Measurements from ENCODE around the gene CDH5. TPM values are rescaled to one million over a fixed set of nuclear protein-coding genes. Genes with fewer than 3 reads are reported as not detected.

Gene CDH5
- total RNA-seq, 4 donors from 2014 or later, result 1.7 to 21.6 (median 8.0) TPM

DNA sequence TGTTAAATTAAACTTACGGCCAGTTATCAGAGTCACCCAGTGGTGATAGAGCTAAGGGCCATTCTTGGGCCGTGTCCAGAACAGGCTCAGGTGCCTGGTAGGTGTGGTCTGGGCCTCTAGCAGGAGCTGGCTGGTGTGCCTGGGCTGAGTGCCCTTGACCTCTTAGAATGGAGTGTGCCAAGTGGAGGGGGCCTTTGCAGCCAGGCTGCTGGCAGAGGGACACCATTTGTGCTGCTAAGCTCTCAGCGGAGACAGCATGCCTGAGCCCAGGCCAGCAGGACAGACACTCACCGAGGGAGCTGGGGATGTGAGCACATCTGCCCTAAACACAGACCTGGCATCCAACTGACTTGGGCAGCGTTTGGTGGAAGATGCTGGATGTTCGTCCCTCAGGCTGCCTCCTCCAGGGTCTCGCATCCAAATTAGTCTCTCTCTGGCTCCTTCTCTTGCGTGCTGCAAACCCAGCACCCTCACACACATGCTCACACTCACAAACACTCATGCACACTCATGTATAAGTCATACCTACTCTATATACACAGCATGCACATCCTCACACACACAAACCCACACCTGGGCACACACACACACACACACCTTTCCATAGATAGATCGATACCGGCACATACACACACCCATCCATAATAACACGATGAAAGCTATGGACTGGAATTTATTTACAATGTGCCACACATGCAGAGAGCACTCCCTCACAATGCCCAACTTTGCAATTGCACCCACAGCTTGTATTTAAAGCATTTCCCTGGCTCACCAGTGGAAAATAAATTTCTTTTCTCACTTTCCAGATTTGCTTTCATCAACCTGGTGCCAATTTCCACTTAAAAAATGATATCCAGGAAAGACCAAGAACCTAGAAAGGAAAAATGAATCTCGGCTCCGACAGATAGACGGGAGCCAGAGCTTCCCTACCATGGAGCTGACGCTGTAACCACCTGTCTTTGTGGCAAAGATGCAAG is 33.6 kb upstream of the CDH5 start:
- Histone ChIP-seq H3K4me1 (peaks cover 0 to 10% (median 0%) of the 10 kb centered on the region in 3 donors), H3K4me3 (no peak overlapping the region), H3K36me3 (no peaks in the 10 kb centered on the region), H3K27me3 (peaks cover 0 to 25% (median 0%) of the 10 kb centered on the region in 4 donors), H3K9me3 (no peaks in the 10 kb centered on the region), H3K27ac (no peak overlapping the region)
- intact Hi-C loops (cut with DNase I), result no loop called here
- TF ChIP-seq, protein P1, sequence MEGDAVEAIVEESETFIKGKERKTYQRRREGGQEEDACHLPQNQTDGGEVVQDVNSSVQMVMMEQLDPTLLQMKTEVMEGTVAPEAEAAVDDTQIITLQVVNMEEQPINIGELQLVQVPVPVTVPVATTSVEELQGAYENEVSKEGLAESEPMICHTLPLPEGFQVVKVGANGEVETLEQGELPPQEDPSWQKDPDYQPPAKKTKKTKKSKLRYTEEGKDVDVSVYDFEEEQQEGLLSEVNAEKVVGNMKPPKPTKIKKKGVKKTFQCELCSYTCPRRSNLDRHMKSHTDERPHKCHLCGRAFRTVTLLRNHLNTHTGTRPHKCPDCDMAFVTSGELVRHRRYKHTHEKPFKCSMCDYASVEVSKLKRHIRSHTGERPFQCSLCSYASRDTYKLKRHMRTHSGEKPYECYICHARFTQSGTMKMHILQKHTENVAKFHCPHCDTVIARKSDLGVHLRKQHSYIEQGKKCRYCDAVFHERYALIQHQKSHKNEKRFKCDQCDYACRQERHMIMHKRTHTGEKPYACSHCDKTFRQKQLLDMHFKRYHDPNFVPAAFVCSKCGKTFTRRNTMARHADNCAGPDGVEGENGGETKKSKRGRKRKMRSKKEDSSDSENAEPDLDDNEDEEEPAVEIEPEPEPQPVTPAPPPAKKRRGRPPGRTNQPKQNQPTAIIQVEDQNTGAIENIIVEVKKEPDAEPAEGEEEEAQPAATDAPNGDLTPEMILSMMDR (IDR thresholded peaks at IDR 0.05), result no peak
- no peak for TF ChIP-seq POLR2A (IDR thresholded peaks at IDR 0.05)
- no peak for DNase-seq
- 86 to 88% methylated on average over 10 to 15 of the region's 15 CpGs for WGBS, 2 donors

DNA sequence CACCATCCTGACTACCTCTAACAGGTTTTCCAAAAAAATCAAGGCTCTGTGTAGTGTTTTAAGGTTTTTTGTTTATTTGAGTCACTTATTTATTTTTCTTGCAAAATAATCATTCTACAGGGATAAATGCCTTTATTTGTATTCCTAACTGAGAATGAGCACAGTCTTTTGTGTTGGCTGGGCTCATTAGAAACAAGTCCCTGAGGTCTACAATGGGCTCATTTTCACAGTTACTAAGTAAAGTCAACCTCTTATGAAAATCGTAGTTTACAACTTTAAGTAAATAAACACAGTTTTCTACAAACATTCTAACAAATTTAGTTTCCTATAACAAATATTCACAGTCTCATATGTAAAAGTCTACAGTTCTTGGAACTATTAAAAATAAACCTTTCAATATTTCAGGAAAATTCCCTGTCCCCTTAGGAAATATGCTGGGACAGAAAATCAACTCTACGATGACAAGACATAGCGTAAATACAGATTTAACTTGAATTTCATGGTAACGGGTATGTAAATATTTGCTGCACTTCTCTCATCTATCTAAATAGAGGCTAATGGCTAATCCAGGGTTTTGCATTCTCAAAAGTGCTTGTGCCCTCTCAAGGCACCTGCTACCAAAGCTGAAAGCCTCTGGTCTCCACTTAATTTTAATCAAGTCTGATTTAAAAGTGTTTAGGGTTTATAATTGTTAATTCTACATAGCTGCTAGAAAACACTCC is 31.5 kb upstream of the CDH5 start:
- intact Hi-C loops (cut with DNase I), result no loop called here
- no peak overlapping the region for H3K4me3 ChIP-seq

DNA sequence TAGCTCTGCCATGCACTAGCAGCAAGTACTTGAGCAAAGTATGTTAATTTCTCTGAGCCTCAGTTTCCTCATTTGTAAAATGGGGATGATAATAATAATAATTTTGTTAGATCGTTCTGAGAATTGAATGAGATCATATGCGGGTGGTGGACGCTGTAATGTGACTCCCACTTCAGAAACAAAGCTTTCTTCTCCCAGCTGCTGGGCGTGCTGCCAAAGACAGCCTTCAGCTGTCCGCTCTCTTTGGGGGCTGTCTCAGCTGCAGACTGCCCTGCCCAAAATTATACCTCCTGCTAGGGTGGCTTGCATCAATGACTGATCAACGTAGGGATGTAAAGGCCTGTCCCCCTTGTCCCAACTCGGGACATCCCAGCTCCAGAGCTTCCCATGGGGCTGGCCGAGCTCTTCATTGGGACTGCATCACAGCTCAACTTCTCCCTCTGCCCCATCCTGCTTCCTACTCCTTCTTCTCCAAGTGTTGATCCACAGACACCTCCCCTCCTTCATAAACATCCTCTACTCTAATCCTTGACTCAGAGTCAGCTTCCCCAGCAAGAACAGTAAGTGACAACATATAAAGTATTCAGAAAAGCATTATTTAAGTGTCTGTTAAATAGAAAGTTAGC is 30.7 kb upstream of the CDH5 start:
- Histone ChIP-seq H3K9me3 (no peaks in the 10 kb centered on the region), H3K4me3 (no peak overlapping the region), H3K4me1 (peaks cover 0 to 10% (median 0%) of the 10 kb centered on the region in 3 donors), H3K27me3 (peaks cover 0 to 28% (median 0%) of the 10 kb centered on the region in 4 donors), H3K36me3 (no peaks in the 10 kb centered on the region), H3K27ac (no peak overlapping the region)
- no peak for DNase-seq
- TF ChIP-seq, protein P1 (IDR thresholded peaks at IDR 0.05), result no peak
- TF ChIP-seq POLR2A (IDR thresholded peaks at IDR 0.05), result no peak
- intact Hi-C loops (cut with DNase I), result no loop called here
- WGBS, 2 donors, result 12 to 18% methylated on average over 8 of the region's 8 CpGs

More for the DNA sequence above, 31.5 kb upstream of the CDH5 start:
- Histone ChIP-seq H3K36me3 (no peaks in the 10 kb centered on the region), H3K27ac (no peak overlapping the region), H3K4me1 (peaks cover 0 to 10% (median 0%) of the 10 kb centered on the region in 3 donors), H3K9me3 (no peaks in the 10 kb centered on the region), H3K27me3 (peaks cover 0 to 28% (median 0%) of the 10 kb centered on the region in 4 donors)
- 53 to 58% methylated on average over 4 of the region's 4 CpGs for WGBS, 2 donors
- TF ChIP-seq, protein P1 (IDR thresholded peaks at IDR 0.05), result no peak
- no peak for TF ChIP-seq POLR2A (IDR thresholded peaks at IDR 0.05)
- DNase-seq, result no peak

DNA sequence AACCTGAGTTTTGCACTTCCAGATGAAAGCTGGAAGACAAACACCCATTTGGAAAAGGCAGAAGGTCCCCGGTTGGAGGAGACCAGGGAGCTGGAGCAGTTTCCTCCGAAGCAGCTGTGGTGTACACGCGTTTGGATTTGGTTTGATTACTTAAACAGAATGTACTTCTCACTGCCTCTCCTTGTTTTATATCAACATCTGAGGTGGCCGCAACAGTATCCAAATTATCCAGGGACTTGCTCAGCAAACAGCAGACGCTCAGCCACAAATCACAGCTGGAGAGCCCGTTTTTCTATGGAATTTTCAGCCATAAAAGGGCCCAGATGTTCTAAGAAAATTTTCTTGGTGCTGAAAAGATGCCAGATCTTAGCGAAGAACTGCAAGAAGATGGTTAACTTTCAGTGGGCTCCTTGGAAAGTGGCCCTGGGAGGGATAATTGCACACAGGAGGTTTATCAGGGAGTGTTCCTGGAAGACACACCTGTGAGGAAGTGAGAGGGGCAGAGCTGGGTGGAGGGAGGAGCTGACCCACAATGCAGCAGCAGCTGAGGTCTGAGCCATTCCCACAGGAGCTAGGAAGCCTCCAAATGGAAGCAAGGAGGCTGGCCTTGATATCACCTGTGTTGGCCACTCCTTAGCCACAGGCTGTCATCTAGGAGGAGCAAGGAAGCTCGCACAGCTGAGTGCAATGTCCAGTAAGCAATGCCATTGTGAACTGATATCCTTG is 28.9 kb upstream of the CDH5 start:
- H3K36me3 ChIP-seq, result no peaks in the 10 kb centered on the region
- peaks cover 0 to 25% (median 0%) of the 10 kb centered on the region in 4 donors for H3K27me3 ChIP-seq
- DNase-seq, result no peak
- H3K4me3 ChIP-seq, result no peak overlapping the region
- peaks cover 0 to 10% (median 0%) of the 10 kb centered on the region in 3 donors for H3K4me1 ChIP-seq
- TF ChIP-seq POLR2A (IDR thresholded peaks at IDR 0.05), result no peak
- TF ChIP-seq, protein P1 (IDR thresholded peaks at IDR 0.05), result no peak
- intact Hi-C loops (cut with DNase I), result no loop called here
- H3K9me3 ChIP-seq, result no peaks in the 10 kb centered on the region
- WGBS, 2 donors, result 62 to 72% methylated on average over 9 of the region's 9 CpGs
- no peak overlapping the region for H3K27ac ChIP-seq

Data from esophagus squamous epithelium (tissue), 5 donors.